Esophagus muscularis mucosa (tissue), 3 donors: ENCODE results near the gene TSGA10.

ENCODE experiments used
- CTCF ChIP-seq, 3 experiments: fragments of 200-600 bp in 2 of 3; fragments of 450-650 bp in 1 of 3; sonication (generic) in 2 of 3; IDR thresholded peaks; one replicate each; pipeline ENCODE4 v1.5.1; 2017 to 2019; ENCODE audit warnings: antibody characterized with exemption in 3 of 3, mild to moderate bottlenecking in 2 of 3, moderate library complexity in 1 of 3
- EP300 ChIP-seq: sonication (generic); formaldehyde crosslinking; IDR thresholded peaks from one replicate; pipeline ENCODE4 v1.6.1; 2017; ENCODE audit warnings: antibody characterized with exemption

GRCh38 chr2:99081891-99082290 lies 72.9 kb downstream of the TSGA10 start:
- no peak for TF ChIP-seq CTCF (IDR thresholded peaks at IDR 0.05)
- TF ChIP-seq EP300, result no peak
